Stimulated activated CD4-positive, alpha-beta T cell treated with anti-CD3 and anti-CD28 coated beads, Interleukin-4, amount 100 ng/mL, for 1 hour (primary cell): Measurements from ENCODE around the gene FAM229A.

Experiments used
- DNase-seq: peaks from one replicate; pipeline ENCODE4 v3.0.0-alpha.2; 2020

FAM229A gene

DNA sequence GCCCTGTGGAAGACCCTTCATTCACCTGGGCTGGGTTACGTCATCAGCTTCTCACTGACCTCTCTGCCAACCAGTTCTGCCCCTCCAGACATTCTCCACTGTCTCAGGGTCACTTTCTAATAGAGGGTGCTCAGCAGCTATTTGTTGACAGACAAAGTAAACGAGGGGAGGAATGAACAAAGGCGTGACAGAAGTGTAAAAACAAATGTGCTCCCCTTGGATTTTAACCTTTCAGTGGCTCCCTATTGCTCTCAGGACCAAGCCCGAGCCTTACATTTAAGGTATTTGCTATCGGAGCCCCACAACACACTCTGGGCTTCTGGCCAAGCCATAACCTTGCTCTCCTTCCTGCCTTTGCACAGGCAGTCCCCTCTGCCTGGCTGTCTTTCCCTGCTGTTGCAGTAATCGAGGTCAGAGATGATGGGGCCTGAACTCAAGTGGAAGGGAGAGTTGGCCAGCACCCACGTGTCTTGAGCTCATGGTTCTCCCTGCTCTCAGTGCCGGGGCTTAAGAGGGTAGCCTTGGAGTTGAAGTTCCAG is 16.9 kb downstream of the FAM229A start:
- DNase-seq = no peak

DNA sequence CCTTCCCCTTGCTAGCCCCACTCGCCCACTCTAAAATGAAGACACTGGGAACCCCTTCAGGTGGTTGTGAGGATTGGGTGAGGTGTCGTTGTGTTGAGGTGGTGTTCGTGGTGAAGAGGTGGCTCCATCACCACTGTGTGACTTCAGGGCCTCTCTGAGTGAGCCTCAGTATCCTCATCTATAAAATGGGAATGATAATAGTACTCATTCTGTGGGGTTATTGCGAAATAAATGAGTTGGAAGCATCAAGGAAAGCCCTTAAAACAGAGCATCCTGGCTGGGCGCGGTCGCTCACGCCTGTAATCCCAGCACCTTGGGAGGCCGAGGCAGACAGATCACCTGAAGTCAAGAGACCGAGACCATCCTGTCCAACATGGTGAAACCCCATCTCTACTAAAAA is 19.6 kb downstream of the FAM229A start:
- no peak for DNase-seq

DNA sequence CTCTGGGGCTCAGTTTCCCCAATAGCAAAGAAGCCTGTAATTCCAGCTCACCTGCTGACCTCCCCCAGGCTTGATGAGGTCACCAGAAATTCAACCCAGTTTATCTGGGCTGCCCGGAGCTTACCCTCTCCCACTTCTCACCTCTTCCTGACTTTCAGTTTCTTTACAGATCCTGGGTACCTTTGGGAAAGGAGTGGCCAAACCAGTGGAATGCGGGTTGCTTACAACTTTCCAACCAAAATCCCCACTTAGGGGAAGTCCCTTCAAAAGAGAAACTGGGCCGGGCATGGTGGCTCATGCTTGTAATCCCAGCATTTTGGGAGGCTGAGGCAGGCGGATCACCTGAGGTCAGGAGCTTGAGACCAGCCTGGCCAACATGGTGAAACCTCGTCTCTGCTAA is 20.3 kb downstream of the FAM229A start:
- no peak for DNase-seq

DNA sequence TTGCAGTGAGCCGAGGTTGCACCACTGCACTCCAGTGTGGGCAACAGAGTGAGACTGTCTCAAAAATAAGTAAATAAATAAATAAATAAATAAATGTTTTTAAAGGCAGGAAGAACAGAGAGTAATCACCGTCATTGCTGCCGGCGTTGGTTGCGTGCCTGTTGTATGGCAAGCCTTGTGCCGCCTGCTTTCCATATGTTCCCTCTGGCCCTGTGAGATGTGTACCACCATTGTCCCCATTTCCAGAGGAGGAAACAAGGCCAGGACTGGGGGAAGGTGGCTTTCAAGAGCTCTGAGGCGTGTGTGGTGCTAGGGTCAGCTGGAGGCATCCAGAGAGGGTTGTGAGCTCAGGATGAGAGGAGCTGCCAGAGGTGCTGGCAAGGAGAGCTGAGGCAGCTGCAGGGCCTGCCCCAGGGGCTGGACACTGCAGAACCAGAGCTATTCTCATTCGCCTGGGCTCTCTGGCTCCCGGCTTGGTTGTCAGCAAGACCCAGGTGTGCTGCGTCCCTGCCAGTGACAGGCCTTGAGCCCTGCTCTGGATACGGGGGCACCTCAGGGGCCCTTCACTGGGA is 21.0 kb downstream of the FAM229A start:
- no peak for DNase-seq

DNA sequence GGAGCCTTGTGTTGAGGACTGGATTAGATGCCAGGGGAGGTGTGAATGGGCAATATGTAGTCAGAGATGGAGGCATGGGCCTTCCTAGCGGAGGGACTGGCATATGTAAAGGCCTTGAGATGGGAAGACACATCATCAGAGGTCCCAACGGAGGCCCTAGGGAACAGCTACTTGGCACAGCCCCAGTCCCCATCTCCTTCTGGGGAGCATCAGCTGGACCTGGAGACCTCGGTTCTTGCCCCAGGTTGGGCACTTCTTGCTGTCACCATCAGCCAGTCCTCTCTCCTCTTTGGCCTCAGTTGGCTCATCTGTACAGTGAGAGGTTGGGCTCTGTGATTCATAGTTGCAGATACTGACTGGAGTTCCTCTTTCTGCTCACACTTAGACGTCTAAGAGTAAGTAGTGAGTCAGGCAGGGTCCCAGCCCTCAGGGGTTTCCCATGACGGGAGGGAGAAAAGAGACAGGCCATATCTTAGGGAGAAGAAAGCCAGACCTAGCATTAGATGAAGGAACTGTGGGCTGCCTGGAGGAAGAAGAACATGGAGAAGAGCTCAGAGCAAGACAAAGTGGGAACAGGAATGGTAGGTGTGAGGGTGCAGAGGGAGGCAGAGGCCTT is 22.8 kb downstream of the FAM229A start:
- peak; percentile 56 for DNase-seq

DNA sequence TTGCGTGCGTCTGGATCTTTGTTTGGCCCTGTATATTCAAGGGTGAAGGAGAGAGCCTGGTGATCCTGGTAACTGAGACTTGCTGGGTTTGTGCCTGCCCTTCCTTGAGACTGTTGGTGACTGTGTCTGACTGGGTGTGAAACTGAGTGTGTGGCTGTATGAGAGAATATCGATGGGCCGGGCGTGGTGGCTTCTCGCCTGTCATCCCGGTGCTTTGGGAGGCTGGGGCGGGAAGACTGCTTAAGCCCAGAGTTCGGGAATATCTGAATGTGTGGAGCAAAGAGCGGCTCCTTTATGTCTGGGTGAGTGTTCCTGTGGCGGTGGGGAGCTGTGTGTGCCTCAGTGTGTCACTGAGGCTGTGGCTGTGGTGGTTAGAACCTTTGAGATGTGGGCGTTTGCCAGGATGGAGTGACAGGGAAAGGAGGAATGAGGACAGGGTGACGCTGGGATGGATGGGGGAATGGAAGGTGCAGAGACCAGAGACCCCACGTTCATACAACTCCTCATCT is 23.6 kb downstream of the FAM229A start:
- no peak for DNase-seq

DNA sequence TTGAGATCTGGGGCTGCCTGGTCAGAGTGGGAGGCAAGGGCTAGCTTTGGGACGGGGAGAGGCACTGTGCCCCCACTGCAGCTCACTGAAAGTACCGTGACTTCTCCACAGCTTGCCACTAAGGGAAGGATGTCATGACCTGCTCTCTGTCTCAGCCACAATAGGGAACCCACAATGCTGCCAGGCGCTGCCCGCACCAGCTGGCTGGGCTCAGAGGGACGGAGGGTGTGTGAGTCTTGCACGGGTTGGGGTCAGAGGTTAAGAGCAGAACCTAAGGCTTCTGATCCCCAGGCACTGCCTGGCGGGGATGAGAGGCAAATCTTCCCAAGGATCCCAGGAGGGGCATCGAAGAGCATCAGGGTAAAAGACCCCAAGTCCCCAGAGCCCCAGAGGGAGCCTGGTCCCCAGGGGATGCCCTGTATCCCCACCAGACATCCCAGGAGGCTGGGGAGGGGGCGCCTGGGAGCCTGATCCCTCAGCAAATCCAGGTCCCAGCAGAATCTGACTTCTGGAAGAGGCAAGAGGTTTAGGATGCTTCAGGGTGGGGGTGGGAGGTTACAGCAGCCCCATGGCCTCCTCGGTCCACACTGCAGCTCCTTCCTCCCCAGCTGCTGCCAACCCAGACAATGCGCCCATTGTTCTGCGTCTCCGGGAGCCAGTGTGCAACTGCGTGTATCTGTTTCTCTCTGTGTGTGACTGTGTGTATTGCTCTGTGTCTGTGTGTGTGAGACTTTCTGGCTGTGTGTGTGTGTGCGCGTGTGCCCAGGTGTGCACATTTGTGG is 24.2 kb downstream of the FAM229A start:
- no peak for DNase-seq

DNA sequence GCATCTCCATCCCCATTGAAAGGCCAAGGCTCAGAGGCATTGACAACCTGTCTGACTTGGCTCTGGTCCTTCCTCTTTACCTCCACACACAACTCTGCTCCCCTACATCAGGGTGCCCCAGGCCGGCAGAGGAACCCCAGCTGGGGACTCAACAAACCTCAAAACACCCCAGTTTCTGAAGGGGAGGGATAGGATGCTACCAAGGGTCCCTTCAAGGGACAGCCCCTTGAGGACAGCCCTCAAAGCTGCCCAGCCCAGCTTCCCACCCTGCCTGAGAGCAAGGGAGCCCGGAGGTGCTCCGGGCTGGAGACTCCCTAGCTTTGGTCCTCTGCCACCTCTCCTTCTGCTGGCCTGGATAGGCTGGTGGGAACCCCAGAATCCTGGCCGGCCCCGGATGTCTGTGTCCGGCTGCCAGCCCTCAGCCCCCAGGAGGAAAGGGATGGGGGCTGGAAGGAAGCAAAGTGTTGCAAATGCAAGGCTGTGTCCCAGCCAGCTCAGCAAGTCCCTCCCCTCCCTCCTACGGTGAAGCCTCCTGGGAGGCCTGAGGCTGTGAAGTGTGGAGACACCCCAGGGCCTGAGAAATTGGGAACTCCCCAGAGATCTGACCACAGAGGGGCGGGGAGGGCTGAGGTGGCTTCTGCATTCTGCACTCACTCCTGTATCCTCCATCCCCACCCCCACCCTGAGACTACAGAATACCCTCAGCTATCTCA is 25.2 kb downstream of the FAM229A start:
- peak; percentile 55 for DNase-seq

DNA sequence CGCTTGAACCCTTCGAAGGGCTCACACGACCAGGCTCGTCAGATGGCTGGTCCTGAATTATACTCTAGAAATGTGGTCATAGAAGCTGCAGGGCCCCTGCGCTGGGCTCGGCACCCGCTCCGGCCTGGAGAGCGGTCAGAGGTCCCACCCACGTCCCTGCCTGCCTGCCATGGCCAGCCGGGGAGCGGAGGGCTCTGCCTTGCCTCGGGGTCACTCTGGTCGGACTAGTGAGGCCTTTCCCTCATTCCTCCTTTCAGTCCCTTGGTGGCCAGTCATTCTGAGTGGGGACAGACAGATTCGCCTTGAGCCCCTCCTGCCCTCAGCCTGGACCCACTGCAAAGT is 25.7 kb downstream of the FAM229A start:
- DNase-seq = no peak

DNA sequence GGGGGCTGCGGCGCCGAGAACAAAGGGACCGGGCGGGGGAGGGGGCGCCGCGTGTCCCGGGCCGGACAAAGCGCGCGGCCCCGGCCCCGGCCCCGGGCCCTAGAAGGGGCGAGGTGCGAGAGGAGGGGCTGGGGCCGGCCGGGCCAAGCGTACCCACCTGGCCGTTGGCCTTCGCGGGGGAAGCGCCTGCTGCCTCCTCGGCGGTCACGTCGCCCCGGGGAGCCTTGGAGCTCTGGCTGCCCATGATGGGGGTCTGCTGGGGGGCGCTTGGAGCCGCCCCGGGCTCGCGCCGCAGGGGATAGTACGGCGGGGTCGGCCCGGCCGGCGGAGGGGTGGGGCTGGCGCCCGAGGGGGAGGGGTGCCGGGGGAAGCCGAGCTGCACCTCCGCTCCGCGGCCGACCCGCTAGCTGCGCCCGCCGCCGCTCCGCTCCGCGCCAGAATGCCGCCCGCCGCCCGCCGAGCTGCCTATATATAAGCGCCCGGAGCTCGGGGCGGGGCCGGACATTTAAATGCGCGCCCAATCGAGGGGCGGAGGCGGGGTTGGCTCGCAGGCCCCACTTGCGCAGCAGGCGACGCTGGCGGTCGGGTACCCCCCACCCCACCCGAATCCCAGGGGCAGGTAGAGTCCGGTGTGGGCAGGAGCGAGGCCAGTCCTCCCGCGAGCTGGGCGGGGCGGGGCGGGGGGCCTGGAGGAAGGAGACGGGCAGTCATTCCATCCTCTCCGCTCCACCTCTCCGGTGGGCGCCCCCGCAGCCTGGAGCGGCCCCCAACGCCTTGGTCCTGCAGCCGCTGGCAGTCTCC is 26.3 kb downstream of the FAM229A start, which contains the start of gene MARCKSL1:
TSS of gene MARCKSL1 (minus strand) at position 444 of the 801 bp plus-strand sequence. CDS start at position 244, 200 bp downstream.
- DNase-seq = peak; percentile 86

DNA sequence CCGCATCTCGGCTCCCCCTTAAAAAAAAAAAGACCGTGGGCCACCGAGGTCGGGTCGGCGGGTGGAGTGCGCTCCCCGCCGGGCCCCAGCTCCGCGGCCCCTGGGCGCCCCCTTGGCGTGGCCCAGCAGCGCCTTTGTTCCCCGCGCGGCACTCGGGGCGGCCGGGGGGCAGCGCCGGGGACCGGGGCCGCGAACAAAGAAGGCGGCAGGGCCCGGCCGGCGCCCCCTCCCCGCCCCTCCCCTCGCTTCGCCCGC is 26.8 kb downstream of the FAM229A start:
- DNase-seq = no peak

DNA sequence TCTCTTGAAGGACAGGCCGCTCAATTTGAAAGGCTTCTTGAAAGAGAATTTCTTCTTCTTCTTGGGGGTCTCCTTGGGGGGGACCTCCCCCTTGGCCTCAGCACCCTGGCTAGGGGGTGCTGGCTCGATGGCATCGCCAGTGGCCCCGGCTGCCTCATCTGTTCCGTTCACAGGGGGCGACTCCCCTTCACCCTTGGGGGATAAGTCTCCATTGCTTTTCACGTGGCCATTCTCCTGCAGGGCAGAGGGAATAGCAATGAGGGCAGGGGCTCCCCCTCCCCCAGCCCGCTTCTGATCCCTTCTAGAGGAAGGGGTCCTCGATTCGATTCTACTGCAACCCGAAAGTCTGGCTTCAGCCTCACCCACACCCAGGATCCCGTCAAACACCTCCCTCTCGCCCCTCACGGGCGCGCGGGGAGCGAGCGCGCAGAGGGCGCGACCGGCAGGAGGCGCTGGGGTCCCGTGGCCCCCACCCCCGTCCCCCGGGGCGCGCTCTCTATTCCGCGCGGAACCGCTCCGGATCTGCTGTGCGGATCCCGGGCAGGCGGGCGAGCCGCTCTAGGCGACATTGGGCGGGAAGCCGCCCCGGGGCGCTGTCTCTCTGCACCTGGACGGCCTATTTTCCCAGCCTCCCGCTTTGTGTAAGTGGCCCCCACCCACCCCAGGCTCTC is 27.3 kb downstream of the FAM229A start:
- peak; percentile 68 for DNase-seq

DNA sequence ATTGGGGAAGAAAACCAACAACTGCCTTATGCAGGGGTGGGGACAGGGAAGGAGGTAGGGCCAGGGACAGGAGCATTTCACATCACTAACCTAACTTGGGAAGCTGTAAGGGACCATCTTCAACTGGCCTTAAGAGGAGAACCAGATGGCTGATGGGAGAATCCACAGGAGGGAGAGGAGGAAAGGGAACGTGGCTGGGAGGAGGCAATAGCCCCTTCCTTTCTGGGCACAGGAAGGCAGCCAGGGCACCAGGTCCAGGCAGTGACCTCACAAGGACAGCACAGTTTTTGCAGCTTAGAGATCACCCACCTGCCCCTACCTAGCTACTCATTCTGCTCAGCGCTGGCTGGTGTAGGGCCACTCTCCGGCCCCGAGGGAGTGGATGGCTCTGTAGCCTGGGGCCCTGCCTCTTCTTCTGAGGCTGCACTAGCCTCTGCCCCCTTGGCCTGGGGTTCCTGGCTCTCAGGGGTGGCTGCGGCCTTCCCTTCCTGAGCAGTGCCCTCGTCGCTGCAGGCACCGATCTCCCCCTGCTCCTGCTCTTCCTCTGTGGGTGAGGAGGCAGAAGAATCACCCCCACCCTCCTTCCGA is 27.9 kb downstream of the FAM229A start:
- no peak for DNase-seq

DNA sequence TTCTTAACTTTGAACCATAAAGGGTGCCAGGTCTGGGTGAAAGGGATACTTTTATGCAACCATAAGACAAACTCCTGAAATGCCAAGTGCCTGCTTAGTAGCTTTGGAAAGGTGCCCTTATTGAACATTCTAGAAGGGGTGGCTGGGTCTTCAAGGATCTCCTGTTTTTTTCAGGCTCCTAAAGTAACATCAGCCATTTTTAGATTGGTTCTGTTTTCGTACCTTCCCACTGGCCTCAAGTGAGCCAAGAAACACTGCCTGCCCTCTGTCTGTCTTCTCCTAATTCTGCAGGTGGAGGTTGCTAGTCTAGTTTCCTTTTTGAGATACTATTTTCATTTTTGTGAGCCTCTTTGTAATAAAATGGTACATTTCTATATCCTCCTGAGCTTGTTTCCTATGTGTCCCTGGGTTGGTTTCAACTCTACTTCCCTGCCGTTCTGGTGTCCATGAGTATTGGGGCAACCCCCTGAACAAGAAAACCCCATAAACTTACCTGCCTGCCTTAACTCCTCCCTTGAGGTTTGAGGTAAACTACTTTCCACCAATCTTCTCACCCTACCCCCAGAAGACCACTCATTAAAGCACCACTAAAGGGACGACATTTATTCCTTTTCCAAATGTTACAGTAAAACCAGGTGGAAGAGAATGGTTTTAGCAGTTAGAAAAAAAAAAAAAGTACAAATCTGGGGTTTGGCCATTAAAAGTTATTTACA is 28.9 kb downstream of the FAM229A start:
- no peak for DNase-seq

DNA sequence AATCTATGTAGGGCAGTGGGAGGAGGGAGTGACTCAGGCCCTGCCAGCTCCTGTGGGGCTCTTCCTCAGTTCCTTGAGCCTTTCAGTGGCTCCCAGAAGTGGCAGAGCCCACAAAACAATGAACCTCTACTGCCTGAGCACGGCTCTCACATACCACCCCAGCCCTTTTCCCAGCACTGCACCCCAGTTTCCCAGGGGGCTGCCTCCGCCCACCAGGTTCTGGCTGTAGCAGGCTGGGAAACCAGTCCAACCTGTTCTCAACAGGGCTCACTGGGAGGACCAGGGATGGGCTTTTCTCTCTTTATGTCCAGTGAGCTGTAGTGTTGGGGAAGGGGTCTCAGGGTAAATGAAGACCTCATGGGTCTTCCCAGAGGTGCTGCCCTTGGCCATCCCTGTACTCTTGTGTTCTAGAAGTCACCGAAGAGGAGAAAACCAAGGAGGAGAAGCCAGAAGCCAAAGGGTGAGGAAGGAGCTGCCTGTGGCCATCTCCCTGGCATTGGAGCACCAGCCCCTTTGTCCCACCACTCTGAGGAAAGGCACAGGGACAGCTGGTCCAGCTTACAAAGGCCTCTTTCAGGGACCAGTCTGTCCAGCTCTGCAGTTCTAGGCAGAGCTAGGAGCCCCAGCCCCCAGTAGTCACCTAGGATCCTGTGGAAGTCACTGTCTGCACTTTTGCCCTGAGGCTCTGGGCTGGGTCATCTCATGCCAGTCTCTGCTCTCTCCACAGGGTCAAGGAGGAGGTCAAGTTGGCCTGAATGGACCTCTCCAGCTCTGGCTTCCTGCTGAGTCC is 29.8 kb downstream of the FAM229A start:
- no peak for DNase-seq

DNA sequence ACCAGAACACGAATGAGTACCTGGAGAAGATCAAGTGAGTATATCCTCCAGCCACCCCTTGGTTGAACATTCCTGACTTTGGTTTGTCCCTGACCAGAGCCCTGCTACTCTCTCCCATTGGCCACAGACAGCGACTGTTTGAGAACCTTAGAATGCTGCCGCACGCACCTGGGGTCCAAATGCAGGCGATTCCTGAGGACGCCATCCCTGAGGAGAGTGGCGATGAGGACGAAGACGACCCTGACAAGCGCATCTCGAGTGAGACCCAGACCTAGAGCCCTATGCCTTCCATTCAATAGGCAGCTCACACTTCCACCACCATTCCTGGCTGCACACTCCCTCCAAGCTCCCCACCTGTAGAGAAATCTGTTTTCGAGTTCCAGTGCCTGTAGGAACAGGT is 30.7 kb downstream of the FAM229A start:
- no peak for DNase-seq

DNA sequence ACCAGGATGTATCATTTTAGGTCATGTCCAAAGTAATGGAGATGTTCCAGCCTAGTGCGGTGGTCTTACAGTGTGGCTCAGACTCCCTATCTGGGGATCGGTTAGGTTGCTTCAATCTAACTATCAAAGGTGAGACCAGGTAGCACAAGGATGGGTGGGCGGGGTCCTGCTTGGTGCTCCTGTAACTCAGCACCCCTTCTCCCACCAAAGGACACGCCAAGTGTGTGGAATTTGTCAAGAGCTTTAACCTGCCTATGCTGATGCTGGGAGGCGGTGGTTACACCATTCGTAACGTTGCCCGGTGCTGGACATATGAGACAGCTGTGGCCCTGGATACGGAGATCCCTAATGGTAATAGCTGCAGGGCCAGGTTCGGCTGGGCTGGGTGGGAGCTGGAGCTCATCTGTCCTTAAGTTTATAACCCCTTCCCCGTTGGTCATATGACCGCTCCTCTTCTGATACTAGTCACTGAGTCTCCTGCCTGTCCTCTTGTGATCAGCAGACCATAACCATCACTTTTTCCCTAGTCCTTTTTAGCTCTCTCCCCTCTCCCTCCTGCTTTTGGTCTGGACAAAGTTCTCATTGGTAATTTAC is 31.6 kb downstream of the FAM229A start:
- DNase-seq = no peak

DNA sequence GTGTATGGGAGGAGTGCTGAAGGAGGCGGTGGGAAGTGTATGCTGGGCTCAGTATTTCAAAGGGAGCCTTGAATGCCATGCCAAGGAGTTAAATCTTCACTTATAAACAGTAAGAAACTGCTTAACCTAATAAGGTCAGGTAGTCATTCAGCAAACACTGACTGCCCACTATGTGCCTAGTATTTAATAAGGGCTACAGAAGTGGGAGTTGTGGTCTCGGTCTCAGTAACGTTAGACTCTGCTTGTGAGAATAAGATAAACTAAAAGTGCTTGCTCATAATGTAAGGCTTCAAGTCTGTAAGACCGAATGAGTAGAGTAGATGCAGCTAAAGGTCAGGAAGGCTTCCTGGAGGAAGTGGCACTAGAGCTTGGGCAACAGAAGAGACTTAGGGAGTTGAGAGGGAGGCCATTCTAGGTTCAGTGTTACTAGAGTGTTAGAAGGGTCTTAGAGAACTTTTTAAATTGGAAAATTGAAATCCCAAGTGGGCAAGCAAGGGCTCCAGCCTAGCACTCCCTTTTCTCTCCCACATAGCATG is 32.3 kb downstream of the FAM229A start:
- DNase-seq = no peak

DNA sequence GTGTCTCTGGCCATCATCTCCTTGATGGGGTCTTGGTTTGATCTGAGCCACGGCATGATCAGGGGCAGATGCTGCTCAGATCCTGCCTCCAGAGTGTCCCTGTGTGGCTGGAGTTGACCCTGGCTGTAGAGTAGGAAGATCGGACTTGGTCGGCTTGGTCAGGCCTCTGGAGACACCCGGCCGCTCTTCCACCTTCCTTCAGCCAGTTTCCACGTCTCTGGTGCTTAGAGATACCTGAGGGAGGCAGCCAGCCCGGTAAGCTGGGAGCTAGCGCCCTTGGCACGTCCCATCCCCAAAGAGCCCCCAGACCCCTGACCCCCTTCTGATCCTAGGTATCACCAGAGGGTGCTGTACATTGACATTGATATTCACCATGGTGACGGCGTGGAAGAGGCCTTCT is 35.1 kb downstream of the FAM229A start:
- no peak for DNase-seq
